DMS79 treated with DMSO at 0.1 percent for 48 hours (cell line): ENCODE data around the gene RTKN2.

ENCODE experiments used
- DNase-seq: peaks from one replicate; lab custom pipeline; 2025; lab: John Stamatoyannopoulos, UW

The RTKN2 gene

DNA sequence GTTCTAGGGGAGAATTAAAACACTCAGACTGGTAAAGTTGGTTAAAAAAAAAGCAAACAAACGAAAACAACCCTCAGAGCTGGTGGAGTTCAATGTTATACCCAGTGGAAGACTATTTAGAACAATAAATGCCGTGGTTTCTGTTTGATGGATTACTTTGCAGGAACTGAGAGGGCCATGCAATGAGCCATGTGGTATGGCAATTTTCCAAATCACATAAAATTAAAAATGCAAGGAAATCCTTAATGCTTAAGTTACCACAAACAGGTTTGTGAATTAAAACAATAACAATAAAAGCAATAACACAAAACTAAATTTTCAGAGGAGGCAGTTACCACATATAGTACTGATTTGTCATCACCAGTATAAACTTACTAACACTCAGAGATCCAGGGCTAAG, 96.9 kb downstream of the RTKN2 start:
- no peak for DNase-seq

- DNase-seq, result no peak
These were observed 97.9 kb downstream of the RTKN2 start for GRCh38 chr10:62170732-62171131.

DNA sequence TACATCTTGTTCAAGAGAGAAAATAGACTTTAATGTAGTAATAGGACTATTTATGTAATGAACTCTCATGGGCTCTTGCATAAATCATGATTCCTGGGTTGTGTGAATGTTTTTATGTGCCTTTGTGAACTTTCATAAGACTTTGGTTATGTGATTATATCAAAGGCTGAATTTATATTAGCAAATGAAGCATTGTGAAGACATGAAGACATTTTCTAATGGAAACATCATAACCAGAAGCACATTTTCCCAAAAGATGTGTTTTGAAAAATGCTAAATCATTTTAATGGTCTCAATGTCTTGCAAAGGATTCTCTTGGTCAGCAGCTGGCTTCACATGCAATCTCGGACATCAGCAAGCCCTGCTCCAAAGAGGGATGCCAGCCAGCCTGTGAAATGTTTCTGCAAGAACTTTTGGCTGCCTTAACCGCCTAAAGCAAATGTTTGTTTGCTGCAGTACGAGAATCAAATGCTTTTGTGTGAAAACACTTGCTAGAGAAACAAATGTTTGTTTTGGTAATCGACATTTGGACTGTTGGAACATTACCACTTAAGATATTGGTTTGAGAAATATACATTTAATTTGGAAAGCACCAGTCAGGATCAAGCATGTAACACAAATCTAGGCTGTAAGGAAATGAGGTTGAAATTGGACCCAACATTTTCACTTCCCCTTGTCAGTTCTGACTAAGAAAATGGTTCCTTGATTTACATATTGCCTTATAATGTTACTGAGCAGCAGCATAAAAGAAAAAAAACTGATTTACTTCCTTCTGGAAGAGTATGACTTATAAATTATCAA, 102.1 kb downstream of the RTKN2 start:
- no peak for DNase-seq

GRCh38 chr10:62165803-62166202, 102.8 kb downstream of the RTKN2 start:
- DNase-seq, result no peak

DNA sequence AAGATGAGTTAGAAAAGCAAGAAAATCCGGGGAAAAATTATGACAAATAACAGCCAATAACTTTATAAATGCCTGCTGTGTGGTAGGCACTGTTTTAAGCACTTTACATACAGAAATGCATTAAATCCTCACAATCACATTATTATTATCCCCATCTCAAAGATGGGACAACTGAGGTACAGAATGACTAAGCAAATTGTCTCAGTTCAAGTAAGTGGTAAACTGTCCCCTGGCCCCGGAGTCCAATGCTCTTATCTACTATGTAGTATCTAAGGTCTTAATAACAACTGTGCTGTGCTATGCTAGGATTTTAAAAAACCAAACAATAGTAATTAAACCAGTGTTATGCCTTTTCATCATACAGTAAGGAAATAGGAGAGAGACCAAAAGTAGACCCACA, 105.6 kb downstream of the RTKN2 start:
- DNase-seq, result no peak

DNA sequence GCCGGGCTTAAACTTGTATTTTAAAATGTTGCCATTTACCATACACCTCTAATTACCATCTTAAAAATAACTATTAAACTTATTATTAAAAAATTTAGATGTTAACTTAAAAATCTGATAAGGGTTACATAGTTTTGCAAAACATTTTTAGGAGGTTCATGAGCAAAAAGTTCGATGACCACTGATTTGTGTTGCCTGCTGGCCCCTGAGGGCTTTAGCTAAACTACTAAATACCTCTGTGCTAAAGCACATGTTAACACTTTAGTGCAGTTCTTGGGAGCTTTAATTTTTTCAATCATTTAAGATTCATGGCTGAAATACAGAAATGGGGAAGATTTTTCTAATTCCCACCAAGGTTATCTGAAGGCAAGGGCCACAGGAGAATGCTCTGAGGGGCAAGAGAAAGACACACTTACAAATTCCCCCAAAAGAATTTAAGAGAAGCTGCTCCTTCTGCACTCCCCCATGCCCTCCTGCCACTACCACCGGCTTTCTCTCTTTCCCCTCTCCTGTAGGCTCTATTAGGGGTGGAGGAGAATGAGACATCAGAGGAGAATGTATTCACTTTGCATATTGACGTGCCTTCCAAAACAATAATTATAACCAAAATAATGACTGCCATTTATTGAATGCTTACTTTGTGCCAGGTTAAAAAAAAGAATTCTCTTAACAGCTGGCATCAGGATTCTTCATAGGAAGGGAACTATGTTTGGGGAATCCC, 106.2 kb downstream of the RTKN2 start:
- DNase-seq, result no peak

- no peak for DNase-seq
These were observed 109.3 kb downstream of the RTKN2 start for GRCh38 chr10:62159351-62159750.

GRCh38 chr10:62157601-62158000, 111.0 kb downstream of the RTKN2 start:
- DNase-seq, result no peak

DNA sequence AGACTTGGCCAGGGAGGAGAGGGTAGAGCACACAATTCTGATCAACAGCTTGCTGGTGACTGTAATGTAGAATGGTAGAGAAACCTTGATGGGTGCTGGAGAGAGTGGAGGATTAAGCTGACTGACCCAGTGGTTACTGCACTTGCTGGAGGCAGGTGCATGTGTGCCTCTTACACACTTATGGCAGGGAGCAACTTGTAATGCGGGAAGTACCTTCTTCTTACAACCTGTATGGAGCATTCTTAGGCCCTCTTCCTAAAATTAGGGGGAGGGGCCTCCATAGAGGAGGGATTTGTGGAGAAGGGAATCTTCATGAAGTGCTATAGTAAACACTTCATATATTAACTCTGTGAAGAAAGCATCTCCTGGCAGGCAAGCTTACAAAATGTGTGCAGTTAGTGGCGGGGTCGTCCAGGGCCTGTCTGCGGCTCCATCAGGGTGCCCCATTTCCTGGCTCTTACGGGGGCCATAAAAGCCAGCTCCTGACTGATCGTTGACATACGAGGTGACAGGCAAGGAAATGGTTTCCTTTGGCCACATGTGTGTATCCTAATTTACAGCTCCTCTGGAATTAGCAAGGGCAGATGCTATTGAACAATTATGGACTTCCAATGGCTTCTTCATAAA, 113.5 kb downstream of the RTKN2 start:
- DNase-seq, result no peak

- DNase-seq, result no peak
These were observed 114.4 kb downstream of the RTKN2 start for GRCh38 chr10:62154231-62154630.

DNA sequence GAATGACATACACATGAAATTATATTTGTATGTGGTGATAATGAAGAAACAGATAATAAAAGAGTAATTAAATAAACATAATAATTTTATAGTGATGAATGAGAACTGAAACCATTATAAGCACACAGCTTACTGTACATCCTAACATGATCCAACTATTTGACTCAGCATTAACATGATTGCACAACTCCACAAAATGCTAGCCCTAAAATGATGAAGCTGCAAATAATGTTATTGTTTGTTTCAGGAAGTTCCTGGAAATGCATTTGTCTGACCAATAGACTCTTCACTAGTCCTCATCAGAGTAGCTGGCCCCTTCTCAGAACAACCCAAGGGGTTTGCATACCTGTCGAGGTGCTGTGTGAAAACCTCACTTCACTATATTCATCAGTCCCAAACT, 115.5 kb downstream of the RTKN2 start:
- DNase-seq, result no peak

- no peak for DNase-seq
These were observed 119.0 kb downstream of the RTKN2 start for GRCh38 chr10:62149621-62150020.

DNA sequence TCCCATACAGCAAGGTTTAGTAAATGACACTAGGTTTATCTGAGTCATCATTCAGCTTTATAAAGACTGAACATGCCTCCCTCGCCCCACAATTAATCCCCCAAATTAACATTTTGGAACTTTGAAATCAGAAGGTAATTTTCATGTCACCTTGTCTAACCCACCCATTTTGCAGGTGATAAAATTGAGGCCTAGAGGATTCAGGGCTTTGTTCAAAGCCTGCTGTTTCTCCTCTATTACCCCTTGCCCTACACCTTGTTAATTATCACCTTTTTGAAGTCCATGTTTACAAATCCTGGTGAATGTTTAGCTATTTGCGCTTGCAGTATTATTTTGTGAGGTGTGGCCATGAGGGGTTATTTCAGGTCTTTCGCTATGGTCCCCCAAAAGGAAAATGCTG, 120.5 kb downstream of the RTKN2 start:
- no peak for DNase-seq

DNA sequence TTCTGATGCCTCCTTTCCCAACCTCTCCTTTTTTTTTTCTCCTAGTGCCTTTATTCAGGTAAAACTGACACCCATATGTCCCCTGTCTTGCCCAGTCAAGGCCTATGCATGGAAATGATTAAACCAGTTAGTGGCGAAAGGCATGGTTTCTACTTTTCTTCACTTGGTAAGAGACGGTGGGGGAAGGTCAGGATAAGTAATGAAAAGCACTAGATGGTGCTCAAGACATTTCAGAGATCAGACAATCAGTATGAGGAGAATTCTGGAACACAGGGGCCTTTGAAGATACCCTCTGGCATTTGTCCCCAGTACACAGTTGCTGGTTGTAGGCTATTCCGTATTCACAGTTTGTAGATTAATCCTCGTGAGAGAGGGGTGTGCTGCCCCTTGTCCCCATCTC, 121.2 kb downstream of the RTKN2 start:
- no peak for DNase-seq

GRCh38 chr10:62136931-62137330, 131.7 kb downstream of the RTKN2 start:
- no peak for DNase-seq

GRCh38 chr10:62133618-62134017, 135.0 kb downstream of the RTKN2 start:
- no peak for DNase-seq
